Spleen (tissue), 11 donors: ENCODE results near the gene CSNK1D. TPM values are rescaled to one million over a fixed set of nuclear protein-coding genes. Genes with fewer than 3 reads are reported as not detected.

Experiments
- DNase-seq: peaks from one replicate; pipeline ENCODE4 v3.0.0-alpha.2; 2020
- H3K27ac ChIP-seq, 8 donors: fragments of 200-600 bp; sonication (generic) in 7 of 8; 1 replicate in 4 of 8; 2 replicates in 4 of 8; pipeline versions ENCODE4 v1.5.0 to v1.8.0; 2016 to 2021; ENCODE audit warnings: inconsistent platforms in 4 of 8, mild to moderate bottlenecking in 4 of 8, moderate library complexity in 1 of 8
- H3K27me3 ChIP-seq, 7 donors: fragments of 200-600 bp; sonication (generic) in 6 of 7; replicated peaks in 1 of 7; 1 replicate in 4 of 7; 2 replicates in 3 of 7; pipeline versions ENCODE4 v1.5.0 to v1.8.0; 2016 to 2021; ENCODE audit warnings: inconsistent platforms in 3 of 7, mild to moderate bottlenecking in 1 of 7
- H3K36me3 ChIP-seq, 6 donors: fragments of 200-600 bp; sonication (generic) in 5 of 6; 1 replicate in 4 of 6; 2 replicates in 2 of 6; pipeline versions ENCODE4 v1.5.0 to v1.8.0; 2016 to 2021; ENCODE audit warnings: inconsistent platforms in 2 of 6
- H3K4me1 ChIP-seq, 6 donors: fragments of 200-600 bp; sonication (generic) in 5 of 6; 1 replicate in 3 of 6; 2 replicates in 3 of 6; pipeline versions ENCODE4 v1.5.0 to v1.8.0; 2016 to 2021; ENCODE audit warnings: inconsistent platforms in 3 of 6
- H3K4me3 ChIP-seq, 8 donors: fragments of 200-600 bp; sonication (generic) in 7 of 8; 1 replicate in 4 of 8; 2 replicates in 4 of 8; pipeline versions ENCODE4 v1.5.0 to v1.8.0; 2016 to 2021; ENCODE audit warnings: inconsistent platforms in 4 of 8, mild to moderate bottlenecking in 4 of 8, moderate library complexity in 2 of 8
- H3K9me3 ChIP-seq, 8 donors: fragments of 200-600 bp; sonication (generic) in 7 of 8; 1 replicate in 4 of 8; 2 replicates in 4 of 8; pipeline versions ENCODE4 v1.5.0 to v1.8.0; 2016 to 2021; ENCODE audit warnings: inconsistent platforms in 4 of 8
- CTCF ChIP-seq, 11 experiments: fragments of 200-600 bp in 7 of 11; fragments of 450-650 bp in 4 of 11; sonication (generic) in 4 of 11; IDR thresholded peaks in 8 of 11; conservative IDR thresholded peaks in 3 of 11; 1 replicate in 7 of 11; 2 replicates in 4 of 11; pipeline versions ENCODE4 v1.4.0 to v1.8.0; 2016 to 2021; ENCODE audit warnings: antibody characterized with exemption in 11 of 11, inconsistent platforms in 4 of 11, mild to moderate bottlenecking in 1 of 11
- POLR2A ChIP-seq, 3 donors: fragments of 450-650 bp; IDR thresholded peaks; one replicate each; pipeline ENCODE4 v1.5.1; 2017; ENCODE audit warnings: antibody characterized with exemption in 3 of 3, mild to moderate bottlenecking in 1 of 3
- POLR2AphosphoS5 ChIP-seq, 3 donors: sonication (generic); formaldehyde crosslinking; IDR thresholded peaks; one replicate each; pipeline ENCODE4 v1.5.1; 2017; ENCODE audit warnings: antibody characterized with exemption in 3 of 3
- WGBS, 5 donors: extraction: QIAGEN DNeasy Blood & Tissue Kit in 3 of 5; methylation state at CpG; one replicate each; pipeline versions ENCODE4 v1.1.5 to v1.1.7; 2013 to 2018; 5-methylcytosine and 5-hydroxymethylcytosine counted together
- intact Hi-C: fragments of 100-400 bp; cut with DNase I; formaldehyde crosslinking; loops from one replicate; pipeline ENCODE4 v1.15.0; 2023; ENCODE audit warnings: low total_unique reads
- polyA plus RNA-seq, 3 donors: library from polyadenylated mRNA; stranded (reverse); fragments of 200-250 nt; gene quantifications; one replicate each; pipeline ENCODE4 v1.2.1, GENCODE V29; 2013
- total RNA-seq, 7 donors: library from RNA; depleted of rRNA in 3 of 7; stranded (reverse); fragments of >200 nt in 3 of 7; fragmentation: NEBNext Ultra II Directional in 4 of 7; extraction: Animal tissue kit (Norgen Biotek cat#: 25700) in 4 of 7; gene quantifications; one replicate each; pipeline versions ENCODE4 v1.1.0 to v1.2.1, GENCODE V29; 2016 to 2021
- donor health status: healthy with polysubstance abuse.
- donor health status: DM: no; HTN: no; CAD: no; lungs with moderate emphysema.
- donor health status: DM: no; HTN: no; CAD: no.
- donor health status: Bipolar disorder and iron deficiency.
- donor health status: healthy.
- donor health status: DM: no; HTN: no; CAD: no.
- donor health status: DM: yes; HTN: yes; CAD: no.

CSNK1D gene
- total and polyA plus RNA-seq, 10 donors = 46.5 to 216 (median 119) TPM

GRCh38 chr17:82218349-82219075, 55.0 kb downstream of the CSNK1D start:
- WGBS, 5 donors = 90 to 94% (median 91%) methylated on average over 31 to 32 of the region's 32 CpGs
- intact Hi-C loops = no loop called here
- H3K27ac ChIP-seq = peak overlapping the region in 5 of 8 donors; percentile 88 to 99 (median 96)
- no peaks in the 10 kb centered on the region for H3K9me3 ChIP-seq
- no peaks in the 10 kb centered on the region for H3K27me3 ChIP-seq
- peak; percentile 78 for DNase-seq
- H3K36me3 ChIP-seq = no peaks in the 10 kb centered on the region
- peak overlapping the region in 3 of 8 donors; percentile 14 to 64 (median 23) for H3K4me3 ChIP-seq
- no peak for TF ChIP-seq POLR2AphosphoS5 (IDR thresholded peaks at IDR 0.05)
- H3K4me1 ChIP-seq = peaks cover 23 to 97% (median 43%) of the 10 kb centered on the region in 6 donors

GRCh38 chr17:82217530-82218204, 55.8 kb downstream of the CSNK1D start:
- WGBS, 5 donors = 36 to 65% (median 60%) methylated on average over 15 to 21 of the region's 21 CpGs
- H3K4me1 ChIP-seq = peaks cover 26 to 96% (median 50%) of the 10 kb centered on the region in 6 donors

GRCh38 chr17:82217120-82217529, 56.4 kb downstream of the CSNK1D start:
- TF ChIP-seq POLR2AphosphoS5 (IDR thresholded peaks at IDR 0.05) (no peak), POLR2A (IDR thresholded peaks at IDR 0.05) (no peak), CTCF (IDR thresholded peaks at IDR 0.05 in 8 of 11, conservative IDR thresholded peaks at IDR 0.05 in 3 of 11) (no peak)
- H3K27me3 ChIP-seq = no peaks in the 10 kb centered on the region
- no peaks in the 10 kb centered on the region for H3K36me3 ChIP-seq
- H3K4me3 ChIP-seq = peak overlapping the region in 4 of 8 donors; percentile 9 to 64 (median 18)
- H3K4me1 ChIP-seq = peaks cover 28 to 94% (median 50%) of the 10 kb centered on the region in 6 donors
- peak overlapping the region; percentile 74 to 99 (median 95) for H3K27ac ChIP-seq
- no peaks in the 10 kb centered on the region for H3K9me3 ChIP-seq
- intact Hi-C loops = no loop called here
- peak; percentile 93 for DNase-seq
- WGBS, 5 donors = 42 to 64% (median 47%) methylated on average over 11 to 12 of the region's 12 CpGs

More at GRCh38 chr17:82217530-82218204, 55.8 kb downstream of the CSNK1D start:
- intact Hi-C loops = no loop called here
- H3K4me3 ChIP-seq = peak overlapping the region in 3 of 8 donors; percentile 9 to 64 (median 23)
- no peaks in the 10 kb centered on the region for H3K27me3 ChIP-seq
- peak overlapping the region; percentile 74 to 99 (median 95) for H3K27ac ChIP-seq
- TF ChIP-seq POLR2A (IDR thresholded peaks at IDR 0.05) (peak in 1 of 3 donors; percentile 21), CTCF (IDR thresholded peaks at IDR 0.05 in 8 of 11, conservative IDR thresholded peaks at IDR 0.05 in 3 of 11) (no peak), POLR2AphosphoS5 (IDR thresholded peaks at IDR 0.05) (peak; percentile 69 to 89 (median 83))
- no peaks in the 10 kb centered on the region for H3K36me3 ChIP-seq
- H3K9me3 ChIP-seq = no peaks in the 10 kb centered on the region
- peak; percentile 95 for DNase-seq

- peak; percentile 95 for DNase-seq
Observed at GRCh38 chr17:82216301-82217119, 57.0 kb downstream of the CSNK1D start.

More at GRCh38 chr17:82216301-82217119, 57.0 kb downstream of the CSNK1D start:
- Histone ChIP-seq H3K27me3 (no peaks in the 10 kb centered on the region), H3K36me3 (no peaks in the 10 kb centered on the region), H3K9me3 (no peaks in the 10 kb centered on the region), H3K4me1 (peaks cover 34 to 94% (median 56%) of the 10 kb centered on the region in 6 donors), H3K4me3 (peak overlapping the region in 3 of 8 donors; percentile 9 to 64 (median 13)), H3K27ac (peak overlapping the region; percentile 74 to 99 (median 95))
- 20 to 36% (median 24%) methylated on average over 6 to 17 of the region's 17 CpGs for WGBS, 5 donors
- TF ChIP-seq POLR2A (IDR thresholded peaks at IDR 0.05) (peak in 2 of 3 donors; percentile 22 to 46), CTCF (IDR thresholded peaks at IDR 0.05 in 8 of 11, conservative IDR thresholded peaks at IDR 0.05 in 3 of 11) (no peak), POLR2AphosphoS5 (IDR thresholded peaks at IDR 0.05) (peak; percentile 69 to 84 (median 76))
- intact Hi-C loops = no loop called here
